KG1 (cell line): Measurements from ENCODE around the gene PHLDA3.
"Not testable (repeated sequence)": the region's sequence is repeated elsewhere in the genome, so short reads cannot be mapped to it uniquely, and the experiment has no call there.

Source experiments
- DNase-seq: peaks from one replicate; lab custom pipeline; 2025; lab: John Stamatoyannopoulos, UW

PHLDA3 gene

DNA sequence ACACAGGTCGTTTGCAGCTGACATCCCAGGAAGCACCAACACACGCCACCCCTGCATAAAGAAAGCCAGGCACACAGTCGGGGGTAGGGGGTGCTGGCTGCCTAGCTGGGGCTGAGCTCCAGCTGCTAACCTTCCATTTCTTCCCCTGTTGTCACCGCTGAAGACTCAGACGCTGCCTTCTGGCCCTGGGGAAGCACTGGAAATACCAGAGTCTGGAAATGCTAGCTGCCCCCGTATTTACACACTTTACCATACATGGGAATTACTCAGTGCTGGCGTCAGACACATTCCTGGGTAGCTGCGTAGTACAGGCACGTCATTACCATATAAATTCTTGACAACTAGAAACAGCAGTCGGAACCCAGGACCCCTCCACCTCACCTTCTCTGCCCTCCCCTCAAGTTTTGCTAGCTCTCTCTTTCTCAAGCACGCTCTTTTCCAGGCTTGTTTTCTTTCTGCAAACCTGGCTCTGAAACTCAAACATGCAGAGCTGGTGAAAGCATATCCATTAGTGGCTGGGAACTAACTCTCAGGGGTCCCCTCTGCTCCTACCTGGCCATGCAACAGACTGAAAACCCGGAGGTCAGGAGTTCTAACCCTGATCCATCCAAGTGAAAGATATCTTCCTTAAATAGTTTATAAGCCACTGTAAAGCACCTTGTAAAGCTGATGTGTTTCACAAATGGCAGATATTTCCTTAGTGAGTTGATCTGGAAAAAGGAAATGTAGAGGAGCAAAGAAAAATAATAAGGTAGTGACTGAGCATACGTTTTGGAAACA lies 34.6 kb upstream of the PHLDA3 start:
- DNase-seq: no peak

DNA sequence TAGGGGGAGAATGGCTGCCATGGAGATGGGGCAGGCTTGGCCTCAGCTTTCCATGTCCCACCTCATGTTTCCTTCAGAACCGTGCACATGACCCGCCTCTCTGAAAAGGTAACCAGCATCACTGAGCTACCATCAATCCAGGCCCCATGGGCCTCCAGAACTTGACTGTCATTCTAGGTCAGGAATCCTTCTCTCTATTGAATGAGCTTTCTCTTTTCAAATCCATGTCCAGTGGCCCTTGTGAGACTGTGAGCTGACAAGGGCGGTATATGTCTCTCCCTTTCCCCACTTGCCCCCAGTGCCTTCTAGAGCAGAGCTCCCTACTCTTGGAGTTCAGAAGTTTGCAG lies 33.5 kb upstream of the PHLDA3 start:
- no peak for DNase-seq

DNA sequence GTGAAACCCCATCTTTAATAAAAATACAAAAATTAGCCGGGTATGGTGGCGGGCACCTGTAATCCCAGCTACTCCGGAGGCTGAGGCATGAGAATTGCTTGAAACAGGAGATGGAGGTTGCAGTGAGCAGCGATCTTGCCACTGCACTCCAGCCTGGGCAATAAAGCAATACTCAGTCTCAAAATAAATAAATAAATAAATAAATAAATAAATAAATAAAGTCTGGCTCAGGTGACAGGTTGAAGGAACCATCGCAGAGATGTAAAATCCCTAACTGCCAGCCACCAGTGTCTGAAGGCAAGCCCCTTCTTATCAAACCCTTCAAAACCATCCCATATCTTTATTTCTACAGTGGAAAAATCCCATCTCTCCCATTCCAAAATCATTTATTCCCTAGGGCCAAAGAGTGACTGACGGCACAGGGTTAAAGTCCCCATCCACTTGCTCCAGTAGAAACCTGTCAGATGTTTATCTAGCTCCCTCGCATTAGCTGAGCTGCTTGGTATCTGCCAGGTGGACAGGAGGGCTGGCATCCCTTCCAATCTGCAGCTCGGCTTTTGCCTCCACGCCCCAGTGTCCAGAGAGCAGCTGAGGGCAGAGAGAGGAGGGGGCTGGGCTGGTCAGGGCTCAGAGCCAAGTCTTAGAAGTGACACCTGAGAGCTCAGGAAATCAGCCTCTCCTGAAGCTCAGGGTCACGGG lies 33.0 kb upstream of the PHLDA3 start:
- no peak for DNase-seq

DNA sequence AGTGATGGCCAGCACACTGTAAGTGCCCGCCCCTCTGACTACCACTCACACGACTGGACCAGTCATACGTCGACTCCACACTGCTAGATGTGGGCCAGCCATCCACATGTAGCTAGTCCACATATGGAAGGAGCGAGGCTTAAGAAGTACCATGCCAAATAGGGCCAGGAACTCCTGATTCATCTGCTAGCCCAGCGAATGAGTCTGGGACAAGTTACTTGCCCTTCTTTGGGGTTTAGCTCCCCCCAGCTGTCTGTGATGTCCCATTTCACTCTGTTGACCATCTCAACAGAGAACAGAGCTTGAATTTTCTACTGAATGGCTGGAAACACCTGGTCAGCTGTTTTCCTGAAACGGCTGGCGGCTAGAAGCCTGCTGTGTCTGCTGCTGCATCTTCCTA lies 32.2 kb upstream of the PHLDA3 start:
- no peak for DNase-seq

DNA sequence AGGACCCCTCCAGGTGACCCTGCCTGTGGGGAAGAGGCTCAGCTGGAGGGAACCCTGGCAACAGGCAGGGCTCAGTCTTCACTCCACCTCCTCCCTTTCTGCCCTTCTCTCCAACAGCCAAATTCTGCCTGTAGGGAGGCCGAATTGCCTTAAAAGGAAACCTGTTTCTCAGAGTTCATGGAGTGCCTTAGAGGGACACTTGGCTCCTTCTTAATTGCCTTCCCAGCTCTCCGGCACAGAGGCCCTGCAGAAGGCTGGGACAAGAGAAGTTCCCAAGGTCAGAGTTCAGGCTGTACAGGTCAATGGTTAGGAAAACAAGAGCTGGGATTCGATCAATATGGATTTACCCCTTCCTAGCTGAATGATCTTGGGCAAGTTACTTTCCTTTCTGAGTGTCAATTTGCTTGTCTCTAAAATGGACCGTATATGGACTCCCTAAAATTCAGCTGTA lies 31.7 kb upstream of the PHLDA3 start:
- no peak for DNase-seq

DNA sequence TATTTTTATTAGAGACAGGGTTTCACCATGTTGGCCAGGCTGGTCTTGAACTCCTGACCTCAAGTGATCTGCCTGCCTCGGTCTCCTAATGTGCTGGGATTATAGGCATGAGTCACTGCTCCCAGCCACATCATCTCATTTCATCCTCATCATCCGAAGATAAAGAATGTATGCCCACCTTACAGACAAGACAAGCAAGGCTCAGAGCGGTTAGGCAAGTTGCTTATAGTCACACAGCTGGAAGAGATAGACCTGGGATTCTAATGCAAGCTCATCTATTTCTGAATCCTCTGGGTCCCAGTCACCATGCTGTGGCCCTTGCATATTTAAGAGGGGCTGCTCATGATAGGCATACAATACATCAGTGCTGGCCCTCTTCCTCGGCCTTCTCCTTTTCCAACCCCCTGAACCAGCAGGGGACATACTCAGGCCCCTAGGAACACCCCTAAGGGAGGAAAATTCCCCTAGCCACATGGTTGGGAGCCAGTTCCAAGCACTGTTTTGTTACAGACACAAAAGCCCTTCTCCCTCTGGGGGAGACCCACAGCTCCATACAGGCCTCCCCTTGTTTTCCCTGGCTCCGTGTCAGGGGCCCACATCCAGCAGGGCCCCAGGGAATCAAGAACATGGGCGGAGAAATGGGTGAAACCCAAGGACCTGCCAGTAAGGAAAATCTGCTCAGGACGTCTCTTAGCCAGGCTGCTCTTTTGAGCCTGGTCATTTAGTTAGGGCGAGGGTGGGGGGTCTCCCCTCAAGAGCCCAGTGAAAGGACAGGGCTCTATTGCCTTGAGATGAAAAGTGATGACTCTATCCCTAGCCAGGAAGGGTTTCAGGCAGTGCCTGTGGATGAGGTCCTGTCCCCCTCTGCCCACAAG lies 31.0 kb upstream of the PHLDA3 start:
- no peak for DNase-seq

DNA sequence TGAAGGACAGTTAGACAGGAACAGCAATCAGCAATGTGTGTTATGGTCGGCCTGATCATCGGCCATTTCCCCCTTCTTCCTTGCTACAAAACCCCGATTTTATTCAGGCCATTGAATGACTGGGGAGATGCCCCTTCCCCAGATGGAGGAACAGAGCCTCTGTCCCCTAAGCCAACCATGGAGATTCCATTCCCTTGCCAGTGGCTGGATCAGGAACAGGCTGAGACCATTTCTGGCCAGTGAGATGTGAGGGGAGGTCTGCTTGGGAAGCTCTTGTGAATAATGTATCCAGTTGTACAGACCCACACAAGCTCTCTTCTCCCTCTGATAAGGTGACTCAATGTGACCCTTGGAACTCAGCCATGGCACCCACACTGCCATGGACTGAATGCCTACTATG lies 30.2 kb upstream of the PHLDA3 start:
- DNase-seq: no peak

DNA sequence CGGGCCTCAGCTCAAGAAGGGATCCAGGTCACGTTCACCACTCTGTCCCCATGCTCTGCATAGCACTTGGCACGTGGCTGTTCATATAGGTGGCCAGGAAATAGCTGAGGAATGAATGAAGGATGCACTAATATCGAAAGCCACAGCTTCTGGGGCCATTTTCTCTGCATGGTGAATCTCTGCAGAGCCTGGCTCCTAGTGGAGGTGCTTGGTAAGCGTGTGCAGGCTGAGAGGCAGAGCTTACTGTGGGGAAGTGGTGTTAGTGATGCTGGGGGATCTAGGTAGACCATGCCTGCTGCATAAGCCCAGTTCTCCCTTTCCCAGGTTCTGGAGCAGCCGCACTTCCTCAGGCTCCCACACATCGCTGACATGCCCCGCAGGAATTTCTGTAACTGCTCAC lies 29.6 kb upstream of the PHLDA3 start:
- DNase-seq: no peak

DNA sequence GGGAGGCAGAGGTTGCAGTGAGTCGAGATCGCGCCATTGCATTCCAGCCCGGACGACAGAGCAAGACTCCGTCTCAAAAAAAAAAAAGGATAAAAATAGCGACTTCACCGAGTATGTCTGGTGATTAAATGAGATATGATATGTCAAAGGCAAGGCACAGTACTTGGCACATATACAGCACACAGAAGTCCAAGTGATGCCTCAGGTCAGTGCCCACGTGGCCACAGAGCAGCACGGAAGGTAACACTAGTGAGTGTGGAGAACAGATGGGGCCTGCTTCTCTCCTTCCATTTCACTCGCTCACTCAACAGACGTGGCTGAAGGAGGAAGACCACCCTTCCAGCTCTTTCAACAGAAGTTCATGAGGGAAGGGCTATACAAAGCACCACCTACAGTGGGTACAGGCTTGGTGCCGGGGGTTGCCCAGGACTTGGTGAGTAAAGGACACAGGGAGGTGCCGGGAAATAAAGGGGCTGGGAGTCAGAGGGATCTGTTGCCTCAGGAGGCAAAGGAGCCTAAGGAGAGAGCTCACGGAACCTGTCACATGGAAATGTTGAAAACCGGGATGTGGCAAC lies 29.0 kb upstream of the PHLDA3 start:
- DNase-seq: no peak

DNA sequence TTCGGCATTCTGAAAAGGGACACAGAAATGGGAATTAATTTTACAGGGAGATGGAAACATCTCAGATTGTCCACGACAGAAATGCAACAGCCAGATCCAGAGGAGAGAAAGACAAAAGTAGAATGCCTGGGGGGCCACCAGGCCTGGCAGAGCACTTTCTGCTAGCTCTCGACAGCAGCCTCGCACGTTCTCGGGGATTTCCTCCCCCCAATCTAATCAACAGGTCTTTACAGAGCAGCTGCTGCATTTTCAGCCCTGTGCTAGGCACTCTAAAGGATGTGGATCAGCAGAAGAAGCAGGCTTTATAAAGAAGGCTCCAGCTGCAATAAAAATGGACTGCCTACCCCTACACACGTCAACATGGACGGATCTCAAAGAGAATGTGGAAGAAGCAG lies 27.3 kb upstream of the PHLDA3 start:
- DNase-seq: no peak

DNA sequence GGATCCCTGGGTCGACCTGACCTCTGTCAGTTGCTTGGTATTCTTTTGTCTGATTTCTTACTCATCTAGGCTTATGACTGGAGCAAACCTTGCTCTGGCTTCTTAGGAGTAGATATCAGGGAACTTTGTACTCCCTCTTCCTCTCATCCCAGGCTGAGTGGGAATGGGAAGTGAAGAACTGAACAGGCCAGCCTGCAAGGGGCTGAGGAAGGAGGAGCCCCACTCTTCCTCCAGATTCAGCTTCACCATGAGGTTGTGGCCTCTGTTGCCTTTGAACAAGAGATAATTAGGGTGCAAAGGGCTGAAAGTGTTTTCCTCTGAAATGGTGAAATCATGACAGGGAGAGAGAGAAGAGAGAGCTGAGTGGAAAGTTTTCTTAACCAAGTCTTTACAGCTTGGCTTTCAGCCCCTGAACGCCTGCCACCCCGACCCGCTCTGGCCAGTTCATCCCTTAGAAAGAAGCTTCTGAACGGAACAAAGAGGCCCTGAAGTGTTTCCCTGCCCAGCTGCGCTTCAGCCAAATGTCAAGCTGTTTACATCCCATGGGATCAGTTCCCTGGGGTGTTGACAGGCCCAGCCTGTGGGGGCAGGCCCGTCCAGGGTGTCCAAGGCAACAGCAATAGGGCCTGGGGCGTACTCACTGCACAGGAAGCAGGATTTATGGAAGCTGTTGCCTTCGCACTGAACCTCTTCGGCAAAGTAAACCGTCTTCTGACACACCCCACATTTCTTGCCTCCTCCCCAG lies 26.7 kb upstream of the PHLDA3 start:
- no peak for DNase-seq

DNA sequence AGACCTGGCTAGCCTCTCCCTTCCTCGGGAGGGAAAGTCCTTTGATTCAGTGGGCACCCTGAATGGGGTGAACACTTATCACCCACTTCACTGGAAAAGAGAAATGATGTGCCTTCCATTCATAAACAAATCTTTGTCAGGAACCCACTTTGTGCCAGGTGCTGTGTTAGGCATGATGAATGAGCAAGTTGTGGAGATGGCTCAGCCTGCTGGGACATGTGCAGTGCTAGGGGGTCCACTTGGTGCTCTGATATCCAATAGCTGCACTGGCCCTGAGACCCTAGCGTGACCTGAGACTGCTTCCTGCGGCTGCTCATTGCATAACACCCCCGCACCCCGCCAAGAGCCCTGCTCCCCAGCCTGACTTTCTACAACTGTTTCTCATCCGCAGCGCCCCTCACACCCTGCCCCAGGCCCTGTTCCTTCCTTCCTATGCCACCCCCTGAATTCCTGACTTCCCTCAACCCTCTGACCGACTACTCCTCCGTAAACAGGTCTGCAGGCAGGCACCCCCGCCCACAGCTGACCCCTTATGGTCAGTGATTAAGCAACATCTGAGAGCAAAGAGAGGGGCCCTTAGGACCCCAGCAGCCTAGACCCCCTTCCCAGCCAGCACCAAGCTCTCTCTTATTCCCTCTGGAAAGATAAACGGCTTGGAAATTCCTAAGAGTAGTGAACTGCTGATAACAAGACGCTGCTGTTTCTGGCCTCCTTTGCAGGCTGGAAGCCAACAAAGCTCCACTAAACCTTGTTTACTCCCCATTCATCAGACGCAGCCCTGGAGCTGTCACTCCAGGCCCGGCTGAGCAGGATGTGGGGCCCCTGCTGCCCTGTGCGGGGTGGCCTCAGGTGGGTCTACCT lies 25.0 kb upstream of the PHLDA3 start:
- DNase-seq: no peak

DNA sequence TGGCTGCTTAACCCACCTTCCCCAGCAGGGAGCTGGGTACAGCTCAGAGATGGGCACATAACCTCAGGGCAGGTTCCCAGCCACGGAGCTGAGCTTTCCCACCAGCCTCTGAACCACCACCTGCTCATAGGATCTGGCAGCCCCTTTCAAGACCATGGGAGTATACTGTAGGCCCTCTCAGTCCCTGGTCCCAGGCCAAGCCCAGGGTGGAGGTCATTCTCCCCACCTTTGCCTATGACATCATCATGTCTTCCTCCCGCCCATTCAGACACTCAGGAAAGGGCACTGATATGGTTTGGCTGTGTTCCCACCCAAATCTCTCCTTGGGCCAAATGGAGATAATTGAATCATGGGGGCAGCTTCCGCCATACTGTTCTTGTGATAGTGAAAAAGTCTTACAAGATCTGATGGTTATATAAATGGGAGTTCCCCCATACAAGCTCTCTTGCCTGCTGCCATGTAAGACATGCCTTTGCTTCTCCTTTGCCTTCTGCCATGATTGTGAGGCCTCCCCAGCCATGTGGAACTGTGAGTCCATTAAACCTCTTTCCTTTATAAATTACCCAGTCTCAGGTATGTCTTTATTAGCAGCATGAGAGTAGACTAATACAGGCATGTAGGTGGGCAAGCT lies 24.2 kb upstream of the PHLDA3 start:
- not testable (repeated sequence) for DNase-seq

DNA sequence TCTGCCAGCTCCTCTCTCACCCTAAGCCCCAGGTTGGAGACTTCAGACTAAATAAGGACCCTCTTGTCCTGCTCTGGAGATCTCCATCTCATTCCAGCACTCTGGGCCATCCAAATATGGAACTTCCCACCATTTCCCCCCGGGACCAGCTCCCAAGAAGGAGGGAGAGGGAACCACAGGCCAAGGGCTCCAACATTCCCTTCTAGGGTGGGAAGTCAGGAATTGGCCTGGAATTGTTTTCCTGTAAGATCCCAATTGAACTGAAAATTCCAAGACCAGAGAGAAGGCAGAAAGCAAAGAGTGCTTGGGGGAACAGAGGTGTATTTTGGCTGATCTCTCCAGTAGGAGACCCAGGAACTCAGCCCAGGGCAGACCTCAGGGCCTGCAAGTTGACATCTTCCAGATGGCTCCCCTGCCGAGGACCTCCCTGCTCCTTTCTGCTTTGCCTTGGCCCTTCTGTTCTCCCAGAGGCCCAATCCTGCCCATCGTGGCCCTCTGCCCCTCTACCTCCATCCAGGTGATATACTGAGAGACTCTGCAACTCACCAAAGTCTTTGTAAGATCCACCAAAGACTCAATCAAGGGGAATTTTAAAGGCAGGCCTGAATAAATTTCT lies 23.0 kb upstream of the PHLDA3 start:
- DNase-seq: no peak

DNA sequence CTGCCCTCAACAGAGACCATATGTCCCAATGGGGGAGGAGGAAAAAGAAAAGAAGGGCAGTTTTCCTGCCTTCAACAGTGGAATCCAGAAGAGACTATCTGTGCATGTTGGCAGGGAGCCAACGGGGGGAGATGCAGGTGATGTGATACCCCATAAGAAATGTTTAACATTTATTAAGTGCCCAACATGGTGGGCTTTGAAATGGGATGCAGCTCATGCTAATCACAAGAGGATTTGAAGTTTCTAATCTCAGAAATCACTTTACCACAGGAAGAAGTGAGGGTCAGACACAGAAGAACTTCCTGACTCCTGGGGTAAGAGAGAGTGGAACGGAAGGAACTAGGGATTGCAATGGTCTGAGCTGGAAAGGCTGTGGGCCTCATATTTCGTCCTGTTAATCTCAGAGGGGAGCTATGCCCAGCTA lies 21.7 kb upstream of the PHLDA3 start:
- DNase-seq: no peak

DNA sequence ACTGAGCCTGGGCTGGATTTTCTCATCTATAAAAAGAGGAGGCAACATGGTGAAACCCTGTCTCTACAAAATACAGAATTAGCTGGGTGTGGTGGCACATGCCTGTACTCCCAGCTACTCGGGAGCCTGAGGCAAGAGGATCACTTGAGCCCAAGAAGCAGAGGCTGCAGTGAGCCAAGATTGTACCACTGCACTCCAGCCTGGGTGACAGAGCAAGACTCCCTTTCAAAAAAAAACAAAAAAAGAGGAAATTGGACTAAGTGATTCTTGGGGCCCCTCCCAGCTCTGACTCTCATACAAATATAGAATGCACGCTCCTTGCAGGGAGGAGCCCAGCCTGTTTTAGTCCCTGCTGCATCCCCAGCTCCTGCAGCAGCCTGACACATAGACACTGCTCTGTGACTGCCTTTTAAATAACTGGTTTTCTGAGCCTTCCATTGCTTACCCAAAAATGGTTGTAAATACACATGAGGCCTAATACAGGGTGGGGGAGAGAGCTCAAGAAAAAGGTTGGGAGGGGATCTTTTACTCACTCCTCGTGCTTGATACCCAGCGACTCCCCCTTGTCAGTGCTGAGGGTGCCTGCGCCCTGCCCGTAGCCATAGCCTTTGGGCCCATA lies 20.8 kb upstream of the PHLDA3 start:
- DNase-seq: no peak

DNA sequence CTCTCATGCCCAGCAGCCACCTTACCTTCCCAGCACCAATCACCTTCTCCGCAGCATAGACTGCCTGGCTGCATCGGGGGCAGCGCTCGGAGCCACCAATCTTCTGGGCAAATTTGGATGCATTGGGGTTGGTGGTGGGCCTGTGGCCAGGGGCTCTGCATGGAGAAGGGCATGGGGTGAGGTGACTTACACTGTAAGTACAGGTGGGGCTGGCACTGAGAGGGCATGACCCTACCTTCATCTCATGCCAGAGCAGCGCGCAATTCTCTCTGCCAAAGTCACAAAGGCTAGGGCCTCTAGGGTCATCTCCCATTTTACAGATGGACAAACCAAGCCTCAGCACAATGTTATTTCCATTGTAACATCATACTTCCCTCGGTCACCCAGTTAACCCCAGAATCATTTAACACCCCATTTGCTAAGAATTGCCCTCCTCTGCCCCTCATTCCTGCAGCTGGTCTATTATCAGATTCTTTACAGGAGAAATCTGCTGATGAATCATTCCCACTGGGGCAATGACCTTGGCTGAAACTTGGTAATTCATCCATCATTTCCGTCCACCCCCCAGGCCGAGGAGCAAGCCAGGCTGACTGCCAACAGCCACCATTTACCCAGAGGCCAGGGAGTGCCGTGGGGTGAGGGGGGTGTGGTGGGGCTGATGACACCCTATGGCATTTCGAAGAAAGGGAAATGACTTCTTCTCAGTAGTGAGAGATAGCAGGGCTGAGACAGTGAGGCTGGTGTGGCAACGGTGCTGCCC lies 20.0 kb upstream of the PHLDA3 start:
- DNase-seq: no peak

DNA sequence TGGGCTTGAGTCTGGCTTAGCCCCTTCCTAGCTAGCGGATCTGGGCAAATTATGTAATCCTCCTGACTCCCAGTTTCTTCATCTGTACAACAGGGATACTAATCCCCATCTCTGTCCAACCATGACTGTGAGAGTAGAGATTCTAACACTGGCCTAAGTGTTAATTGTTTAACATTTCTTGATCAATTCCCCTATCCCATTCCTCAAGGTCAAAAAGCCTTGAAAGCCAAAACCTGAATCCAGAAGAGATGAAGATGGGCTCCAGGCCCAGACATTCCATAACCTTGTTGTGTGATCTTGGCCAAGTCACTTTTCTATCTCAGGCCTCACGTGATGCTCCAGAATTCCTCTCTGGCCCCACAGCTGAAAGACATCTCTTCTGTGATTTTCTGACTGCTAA lies 18.8 kb upstream of the PHLDA3 start:
- no peak for DNase-seq

DNA sequence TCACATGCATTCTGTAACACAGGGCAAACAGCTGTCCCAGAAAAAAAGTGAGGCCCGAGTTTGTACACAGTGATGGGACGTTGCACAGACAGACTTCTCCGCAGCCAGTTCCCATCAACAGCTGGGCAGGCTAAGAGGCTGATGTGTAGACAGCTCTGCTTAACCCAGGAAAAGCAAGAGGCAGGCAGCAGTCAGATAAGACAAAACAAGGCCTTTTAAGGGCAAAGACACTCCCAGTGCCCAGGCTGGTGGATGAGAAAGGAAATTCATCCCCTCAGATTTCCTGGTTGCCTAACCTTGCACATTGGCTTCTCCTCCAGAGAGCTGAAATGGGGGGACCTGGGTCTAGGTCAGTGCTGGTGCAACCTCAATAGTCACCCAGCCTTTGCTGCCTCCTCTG lies 17.2 kb upstream of the PHLDA3 start:
- no peak for DNase-seq
